ENCODE data around the gene TNKS1BP1. TPM values are rescaled to one million over a fixed set of nuclear protein-coding genes. Genes with fewer than 3 reads are reported as not detected.

TNKS1BP1 gene
- total RNA-seq, 1 donor from 2014 or later, result 198 TPM

DNA sequence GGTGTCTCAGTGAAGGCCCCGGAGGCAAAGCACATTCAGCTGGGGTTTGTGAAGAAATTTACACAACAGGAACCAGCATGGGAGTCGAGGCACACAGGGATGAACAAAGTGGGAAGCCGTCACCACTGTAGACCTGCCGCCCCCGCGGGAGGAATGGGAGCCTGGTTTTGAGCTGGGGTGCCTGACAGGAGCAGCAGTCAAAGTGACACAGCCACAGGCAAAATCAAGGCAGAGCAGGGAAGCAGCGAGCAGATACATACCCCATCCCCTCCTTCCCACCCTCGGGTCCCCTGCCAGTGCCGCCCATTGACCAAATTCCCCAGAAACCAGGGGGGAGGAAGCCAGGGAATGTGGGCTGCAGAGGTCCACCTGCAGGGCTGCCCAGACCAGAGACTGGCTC lies 34.2 kb upstream of the TNKS1BP1 start:
- H3K27me3 Mint-ChIP-seq (ENCODE audit: unreplicated experiment), result peaks cover 17% of the 10 kb centered on the region
- TF ChIP-seq, protein P1, sequence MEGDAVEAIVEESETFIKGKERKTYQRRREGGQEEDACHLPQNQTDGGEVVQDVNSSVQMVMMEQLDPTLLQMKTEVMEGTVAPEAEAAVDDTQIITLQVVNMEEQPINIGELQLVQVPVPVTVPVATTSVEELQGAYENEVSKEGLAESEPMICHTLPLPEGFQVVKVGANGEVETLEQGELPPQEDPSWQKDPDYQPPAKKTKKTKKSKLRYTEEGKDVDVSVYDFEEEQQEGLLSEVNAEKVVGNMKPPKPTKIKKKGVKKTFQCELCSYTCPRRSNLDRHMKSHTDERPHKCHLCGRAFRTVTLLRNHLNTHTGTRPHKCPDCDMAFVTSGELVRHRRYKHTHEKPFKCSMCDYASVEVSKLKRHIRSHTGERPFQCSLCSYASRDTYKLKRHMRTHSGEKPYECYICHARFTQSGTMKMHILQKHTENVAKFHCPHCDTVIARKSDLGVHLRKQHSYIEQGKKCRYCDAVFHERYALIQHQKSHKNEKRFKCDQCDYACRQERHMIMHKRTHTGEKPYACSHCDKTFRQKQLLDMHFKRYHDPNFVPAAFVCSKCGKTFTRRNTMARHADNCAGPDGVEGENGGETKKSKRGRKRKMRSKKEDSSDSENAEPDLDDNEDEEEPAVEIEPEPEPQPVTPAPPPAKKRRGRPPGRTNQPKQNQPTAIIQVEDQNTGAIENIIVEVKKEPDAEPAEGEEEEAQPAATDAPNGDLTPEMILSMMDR (IDR thresholded peaks at IDR 0.05; ENCODE audit: partially characterized antibody, unreplicated experiment), result no peak
- H3K4me3 Mint-ChIP-seq (ENCODE audit: unreplicated experiment), result no peak overlapping the region
- H3K27ac Mint-ChIP-seq (ENCODE audit: unreplicated experiment), result no peak overlapping the region
- peaks cover 16% of the 10 kb centered on the region for H3K9me3 Mint-ChIP-seq (ENCODE audit: unreplicated experiment)
- peaks cover 8% of the 10 kb centered on the region for H3K36me3 Mint-ChIP-seq (ENCODE audit: unreplicated experiment)
- no peak for DNase-seq
- peaks cover 4% of the 10 kb centered on the region for H3K4me1 Mint-ChIP-seq (ENCODE audit: low read depth, unreplicated experiment)

DNA sequence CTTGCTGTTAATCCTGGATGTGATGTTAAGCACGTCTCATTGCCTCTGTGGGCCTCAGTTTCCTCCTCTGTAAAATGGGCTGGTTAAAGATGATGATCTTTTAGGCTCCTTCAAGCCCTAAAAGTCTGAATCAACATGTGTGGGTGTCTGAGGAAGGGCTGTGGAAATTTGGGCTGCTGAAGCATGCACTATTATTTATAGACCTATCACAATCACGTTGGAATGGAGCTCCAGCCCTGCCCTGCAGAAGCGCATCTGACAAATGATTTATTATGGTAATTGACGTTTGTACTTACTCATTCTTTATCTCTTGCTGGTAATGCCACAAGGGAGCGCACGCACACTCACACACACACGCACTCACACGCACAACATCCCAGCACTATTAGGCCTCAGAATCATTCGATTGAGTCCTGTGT lies 33.8 kb upstream of the TNKS1BP1 start:
- TF ChIP-seq, protein P1 (IDR thresholded peaks at IDR 0.05; ENCODE audit: partially characterized antibody, unreplicated experiment), result no peak
- peaks cover 17% of the 10 kb centered on the region for H3K27me3 Mint-ChIP-seq (ENCODE audit: unreplicated experiment)
- peaks cover 4% of the 10 kb centered on the region for H3K4me1 Mint-ChIP-seq (ENCODE audit: low read depth, unreplicated experiment)
- peaks cover 15% of the 10 kb centered on the region for H3K9me3 Mint-ChIP-seq (ENCODE audit: unreplicated experiment)
- peaks cover 8% of the 10 kb centered on the region for H3K36me3 Mint-ChIP-seq (ENCODE audit: unreplicated experiment)
- H3K4me3 Mint-ChIP-seq (ENCODE audit: unreplicated experiment), result no peak overlapping the region
- DNase-seq, result no peak
- H3K27ac Mint-ChIP-seq (ENCODE audit: unreplicated experiment), result no peak overlapping the region

DNA sequence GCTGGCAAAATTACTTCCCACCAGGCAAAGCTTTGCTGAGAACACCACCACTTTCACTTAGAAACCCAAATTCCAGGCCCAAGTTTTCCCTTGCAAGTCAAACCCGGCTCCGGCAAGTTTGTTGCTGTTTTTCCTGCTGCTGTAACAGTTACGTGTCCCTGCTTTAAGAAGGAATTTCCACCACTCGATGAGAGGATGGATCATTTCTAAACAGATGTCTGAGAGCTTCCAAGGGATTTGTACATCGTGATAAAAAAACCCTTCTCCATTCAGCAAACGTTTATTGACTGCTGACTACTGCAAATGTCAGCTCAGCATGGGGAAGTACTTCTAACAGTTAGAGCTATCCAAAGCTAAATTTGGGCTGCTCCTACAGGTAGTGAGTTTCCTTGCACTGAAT lies 33.1 kb upstream of the TNKS1BP1 start:
- H3K27me3 Mint-ChIP-seq (ENCODE audit: unreplicated experiment), result peaks cover 17% of the 10 kb centered on the region
- TF ChIP-seq, protein P1 (IDR thresholded peaks at IDR 0.05; ENCODE audit: partially characterized antibody, unreplicated experiment), result no peak
- H3K27ac Mint-ChIP-seq (ENCODE audit: unreplicated experiment), result no peak overlapping the region
- peaks cover 15% of the 10 kb centered on the region for H3K9me3 Mint-ChIP-seq (ENCODE audit: unreplicated experiment)
- peaks cover 5% of the 10 kb centered on the region for H3K4me1 Mint-ChIP-seq (ENCODE audit: low read depth, unreplicated experiment)
- H3K36me3 Mint-ChIP-seq (ENCODE audit: unreplicated experiment), result peaks cover 5% of the 10 kb centered on the region
- H3K4me3 Mint-ChIP-seq (ENCODE audit: unreplicated experiment), result no peak overlapping the region
- no peak for DNase-seq

DNA sequence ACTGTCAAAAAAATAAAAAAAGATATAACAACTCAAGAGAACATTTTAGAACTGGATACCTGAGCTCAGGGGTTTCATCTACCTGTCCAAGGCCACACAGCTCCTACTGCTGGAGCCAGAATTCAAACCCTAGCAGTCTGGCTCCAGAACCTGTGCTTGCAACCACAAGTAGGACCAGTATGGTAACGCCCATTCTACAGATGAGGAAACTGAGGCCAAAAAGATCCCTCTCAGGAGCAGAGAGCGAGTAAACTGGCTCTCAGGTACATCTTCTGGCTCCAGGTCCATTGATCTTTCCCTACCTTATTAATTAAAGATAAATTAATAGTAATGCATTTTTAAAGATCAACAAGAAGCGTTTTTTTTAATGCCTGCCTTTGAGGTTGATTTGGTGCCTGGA lies 32.6 kb upstream of the TNKS1BP1 start:
- DNase-seq, result no peak
- H3K4me3 Mint-ChIP-seq (ENCODE audit: unreplicated experiment), result no peak overlapping the region
- peaks cover 5% of the 10 kb centered on the region for H3K4me1 Mint-ChIP-seq (ENCODE audit: low read depth, unreplicated experiment)
- H3K9me3 Mint-ChIP-seq (ENCODE audit: unreplicated experiment), result peaks cover 15% of the 10 kb centered on the region
- TF ChIP-seq, protein P1 (IDR thresholded peaks at IDR 0.05; ENCODE audit: partially characterized antibody, unreplicated experiment), result no peak
- H3K36me3 Mint-ChIP-seq (ENCODE audit: unreplicated experiment), result no peaks in the 10 kb centered on the region
- H3K27ac Mint-ChIP-seq (ENCODE audit: unreplicated experiment), result no peak overlapping the region
- peaks cover 17% of the 10 kb centered on the region for H3K27me3 Mint-ChIP-seq (ENCODE audit: unreplicated experiment)

DNA sequence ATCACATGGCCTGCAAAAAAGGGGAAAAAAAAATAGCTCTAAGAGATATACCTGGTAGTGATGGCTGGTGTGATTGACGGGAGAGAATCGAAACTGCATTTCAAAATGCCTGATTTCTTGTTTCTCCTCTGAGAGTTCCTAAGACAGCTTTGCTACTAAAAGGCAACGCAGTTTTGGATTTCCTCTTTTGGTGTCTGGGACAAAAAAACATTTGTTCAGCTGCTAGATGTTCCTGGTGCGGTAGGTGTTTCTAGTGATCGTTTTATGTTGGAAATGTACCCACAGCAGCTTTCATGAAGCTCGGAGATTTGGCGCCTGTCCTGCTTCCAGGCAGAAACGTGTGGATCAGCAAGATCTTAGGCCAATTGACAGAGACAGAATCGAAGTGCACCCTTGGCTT lies 31.5 kb upstream of the TNKS1BP1 start:
- H3K9me3 Mint-ChIP-seq (ENCODE audit: unreplicated experiment), result peaks cover 13% of the 10 kb centered on the region
- DNase-seq, result no peak
- H3K4me1 Mint-ChIP-seq (ENCODE audit: low read depth, unreplicated experiment), result peaks cover 5% of the 10 kb centered on the region
- no peak overlapping the region for H3K4me3 Mint-ChIP-seq (ENCODE audit: unreplicated experiment)
- H3K27ac Mint-ChIP-seq (ENCODE audit: unreplicated experiment), result no peak overlapping the region
- peaks cover 5% of the 10 kb centered on the region for H3K36me3 Mint-ChIP-seq (ENCODE audit: unreplicated experiment)
- TF ChIP-seq, protein P1 (IDR thresholded peaks at IDR 0.05; ENCODE audit: partially characterized antibody, unreplicated experiment), result no peak
- H3K27me3 Mint-ChIP-seq (ENCODE audit: unreplicated experiment), result peaks cover 12% of the 10 kb centered on the region
